Pancreas (tissue), 10 donors: ENCODE measurements around the gene HNRNPA3. TPM values are rescaled to one million over a fixed set of nuclear protein-coding genes. Genes with fewer than 3 reads are reported as not detected.

ENCODE experiments used
- ATAC-seq, 4 donors: fragments of 200-7000 bp; cut with Tn5 transposase; one replicate each; pipeline versions ENCODE4 v1.8.0 to v1.9.1; 2020; ENCODE audit warnings: mild to moderate bottlenecking in 4 of 4, moderate library complexity in 4 of 4
- DNase-seq, 6 donors: peaks; one replicate each; pipeline ENCODE4 v3.0.0-alpha.2; 2020
- FAIRE-seq: peaks from 2 replicates; lab custom pipeline; 2012; peaks lifted over from hg19 to GRCh38; lab: Jason Lieb, UNC
- H3K27ac ChIP-seq, 4 donors: fragments of 200-600 bp; sonication (generic); 1 replicate in 3 of 4; 2 replicates in 1 of 4; pipeline versions ENCODE4 v1.5.0 to v1.8.0; 2020
- H3K27me3 ChIP-seq, 4 donors: fragments of 200-600 bp; one replicate each; pipeline ENCODE4 v1.8.0; 2021
- H3K36me3 ChIP-seq, 3 donors: fragments of 200-600 bp; sonication (generic) in 1 of 3; one replicate each; pipeline versions ENCODE4 v1.5.0 to v1.8.0; 2020 to 2021
- H3K4me1 ChIP-seq, 3 donors: fragments of 200-600 bp; one replicate each; pipeline ENCODE4 v1.8.0; 2021
- H3K4me3 ChIP-seq, 4 donors: fragments of 200-600 bp; sonication (generic) in 2 of 4; one replicate each; pipeline versions ENCODE4 v1.5.0 to v1.8.0; 2020 to 2021
- H3K9me3 ChIP-seq, 4 donors: fragments of 200-600 bp; one replicate each; pipeline ENCODE4 v1.8.0; 2021
- WGBS, 2 donors: extraction: QIAGEN DNeasy Blood & Tissue Kit; methylation state at CpG; one replicate each; pipeline ENCODE4 v1.1.7; 2013; 5-methylcytosine and 5-hydroxymethylcytosine counted together
- intact Hi-C, 3 donors: fragments of 100-400 bp; cut with DNase I; formaldehyde crosslinking; loops; one replicate each; pipeline versions ENCODE4 v1.11.1 to v1.14.2; 2022
- polyA plus RNA-seq, 2 donors: library from polyadenylated mRNA; stranded (reverse); fragments of 200-250 nt; gene quantifications; one replicate each; pipeline ENCODE4 v1.2.3, GENCODE V29; 2013
- total RNA-seq, 6 donors: library from RNA; stranded (reverse); fragmentation: NEBNext Ultra II Directional in 4 of 6; extraction: Animal tissue kit (Norgen Biotek cat#: 25700) in 4 of 6; gene quantifications; one replicate each; pipeline versions ENCODE4 v1.2.1 to v1.2.4, GENCODE V29; 2021 to 2023
- TF ChIP-seq, protein P1 (sequence below), 4 donors: fragments of 200-600 bp; sonication (generic) in 3 of 4; IDR thresholded peaks; one replicate each; pipeline versions ENCODE4 v1.5.0 to v1.8.0; 2021; ENCODE audit warnings: antibody characterized with exemption in 4 of 4
- donor health status: healthy with polysubstance abuse.
- donor health status: DM: no; HTN: no; CAD: no; lungs with moderate emphysema.
- donor health status: DM: no; HTN: no; CAD: no.
- donor health status: control.
- donor health status: control.
- donor health status: Bipolar disorder and iron deficiency.
- donor health status: DM: yes; HTN: yes; CAD: no.
- donor health status: DM: no; HTN: no; CAD: no.
- donor health status: DM: no; HTN: no; CAD: no.
- donor health status: DM: yes; HTN: yes; CAD: no.

The HNRNPA3 gene
- total and polyA plus RNA-seq, 8 donors = 30.3 to 96.8 (median 70.0) TPM

GRCh38 chr2:177241711-177242120, 29.1 kb downstream of the HNRNPA3 start:
- ATAC-seq = peak in 3 of 4 donors; percentile 1 to 4 (median 2)
- FAIRE-seq = no peak
- 59 to 61% methylated on average over 1 of the region's 1 CpG for WGBS, 2 donors
- no peak for DNase-seq
- intact Hi-C loops = no loop called here
- H3K36me3 ChIP-seq = no peaks in the 10 kb centered on the region
- peaks cover 58 to 93% (median 72%) of the 10 kb centered on the region in 3 donors for H3K4me1 ChIP-seq
- no peaks in the 10 kb centered on the region for H3K27me3 ChIP-seq
- H3K4me3 ChIP-seq = peak overlapping the region in 2 of 4 donors; percentile 5 to 27
- TF ChIP-seq, protein P1, sequence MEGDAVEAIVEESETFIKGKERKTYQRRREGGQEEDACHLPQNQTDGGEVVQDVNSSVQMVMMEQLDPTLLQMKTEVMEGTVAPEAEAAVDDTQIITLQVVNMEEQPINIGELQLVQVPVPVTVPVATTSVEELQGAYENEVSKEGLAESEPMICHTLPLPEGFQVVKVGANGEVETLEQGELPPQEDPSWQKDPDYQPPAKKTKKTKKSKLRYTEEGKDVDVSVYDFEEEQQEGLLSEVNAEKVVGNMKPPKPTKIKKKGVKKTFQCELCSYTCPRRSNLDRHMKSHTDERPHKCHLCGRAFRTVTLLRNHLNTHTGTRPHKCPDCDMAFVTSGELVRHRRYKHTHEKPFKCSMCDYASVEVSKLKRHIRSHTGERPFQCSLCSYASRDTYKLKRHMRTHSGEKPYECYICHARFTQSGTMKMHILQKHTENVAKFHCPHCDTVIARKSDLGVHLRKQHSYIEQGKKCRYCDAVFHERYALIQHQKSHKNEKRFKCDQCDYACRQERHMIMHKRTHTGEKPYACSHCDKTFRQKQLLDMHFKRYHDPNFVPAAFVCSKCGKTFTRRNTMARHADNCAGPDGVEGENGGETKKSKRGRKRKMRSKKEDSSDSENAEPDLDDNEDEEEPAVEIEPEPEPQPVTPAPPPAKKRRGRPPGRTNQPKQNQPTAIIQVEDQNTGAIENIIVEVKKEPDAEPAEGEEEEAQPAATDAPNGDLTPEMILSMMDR (IDR thresholded peaks at IDR 0.05) = no peak
- no peaks in the 10 kb centered on the region for H3K9me3 ChIP-seq
- peak overlapping the region; percentile 56 to 93 (median 76) for H3K27ac ChIP-seq

DNA sequence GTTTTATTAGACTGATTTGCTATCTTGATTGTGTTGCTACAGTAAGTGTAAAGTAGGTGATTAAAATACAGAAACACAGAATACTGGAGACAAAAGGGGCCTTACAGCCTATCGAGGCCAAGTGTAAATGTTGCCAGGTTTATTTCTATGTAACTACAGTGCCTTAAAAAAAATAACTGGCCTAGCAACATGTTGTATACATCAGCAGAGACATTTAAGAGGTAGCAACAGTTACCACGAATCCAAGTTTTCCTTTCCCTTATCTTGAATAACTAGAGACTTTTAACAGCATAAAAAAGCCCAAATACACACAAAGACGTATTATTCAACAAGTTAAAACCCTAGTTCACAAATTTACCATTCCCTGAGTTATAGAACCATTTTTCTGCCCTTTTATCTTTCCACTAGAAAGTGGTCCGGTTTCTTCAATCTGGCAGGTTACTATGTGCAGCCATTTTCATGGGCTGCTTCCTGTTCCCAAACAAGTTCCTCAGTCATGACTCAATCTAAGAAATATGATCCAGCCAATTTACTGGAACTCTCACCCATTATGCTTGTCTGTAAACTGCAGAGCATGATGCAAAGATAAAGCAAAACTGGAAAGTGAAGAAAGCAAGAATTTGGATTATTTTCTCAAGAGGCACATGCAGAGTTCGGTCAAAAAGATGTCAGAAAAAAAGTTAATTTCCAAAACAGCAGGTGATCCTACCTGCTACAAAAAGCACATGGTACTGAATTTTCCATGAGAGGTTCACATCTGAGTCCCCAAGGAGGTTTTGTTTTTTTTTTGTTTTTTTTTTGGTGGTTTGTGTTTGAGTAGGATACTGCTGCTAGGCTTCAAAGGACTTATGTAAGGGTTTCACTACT, 29.8 kb downstream of the HNRNPA3 start:
- DNase-seq = peak in 1 of 6 donors; percentile 36
- Histone ChIP-seq H3K27ac (peak overlapping the region; percentile 56 to 93 (median 76)), H3K4me1 (peaks cover 62 to 95% (median 72%) of the 10 kb centered on the region in 3 donors)

GRCh38 chr2:177243073-177243472, 30.5 kb downstream of the HNRNPA3 start:
- peak overlapping the region; percentile 56 to 93 (median 76) for H3K27ac ChIP-seq
- no peak for FAIRE-seq
- DNase-seq = no peak
- WGBS, 2 donors = 95 to 100% methylated on average over 3 of the region's 3 CpGs
- H3K4me3 ChIP-seq = peak overlapping the region in 1 of 4 donors; percentile 11
- no peaks in the 10 kb centered on the region for H3K36me3 ChIP-seq
- no peak for ATAC-seq
- no peaks in the 10 kb centered on the region for H3K9me3 ChIP-seq
- peaks cover 61 to 98% (median 72%) of the 10 kb centered on the region in 3 donors for H3K4me1 ChIP-seq
- TF ChIP-seq, protein P1 (IDR thresholded peaks at IDR 0.05) = no peak
- intact Hi-C loops = no loop called here
- H3K27me3 ChIP-seq = no peaks in the 10 kb centered on the region

More for the DNA sequence above, 29.8 kb downstream of the HNRNPA3 start:
- ATAC-seq = peak; percentile 78 to 88 (median 84)
- Histone ChIP-seq H3K36me3 (no peaks in the 10 kb centered on the region), H3K27me3 (no peaks in the 10 kb centered on the region), H3K4me3 (peak overlapping the region in 2 of 4 donors; percentile 5 to 27), H3K9me3 (no peaks in the 10 kb centered on the region)
- TF ChIP-seq, protein P1 (IDR thresholded peaks at IDR 0.05) = no peak
- WGBS, 2 donors = 13 to 16% methylated on average over 5 of the region's 5 CpGs
- FAIRE-seq = peak; percentile 84
- intact Hi-C loops = no loop called here

DNA sequence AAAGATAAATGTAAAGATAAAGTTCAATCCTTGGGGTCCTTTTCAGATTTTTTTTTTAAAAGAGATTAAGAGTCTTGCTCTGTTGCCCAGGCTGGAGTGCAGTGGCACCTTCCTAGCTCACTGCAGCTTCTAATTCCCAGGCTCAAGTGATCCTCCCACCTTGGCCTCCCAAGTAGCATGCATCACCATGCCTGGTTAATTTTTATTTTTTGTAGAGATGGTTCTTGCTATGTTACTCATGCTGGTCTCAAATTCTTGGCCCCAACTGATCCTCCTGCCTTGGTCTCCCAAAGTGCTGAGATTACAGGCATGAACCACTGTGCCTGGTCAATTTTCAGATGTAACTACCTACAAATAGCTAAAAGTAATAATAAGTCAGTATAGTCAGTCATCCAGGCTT, 30.9 kb downstream of the HNRNPA3 start:
- Histone ChIP-seq H3K4me3 (no peak overlapping the region), H3K36me3 (no peaks in the 10 kb centered on the region), H3K27me3 (no peaks in the 10 kb centered on the region), H3K9me3 (no peaks in the 10 kb centered on the region), H3K4me1 (peaks cover 61 to 94% (median 69%) of the 10 kb centered on the region in 3 donors), H3K27ac (peak overlapping the region; percentile 56 to 93 (median 76))
- no peak for ATAC-seq
- TF ChIP-seq, protein P1 (IDR thresholded peaks at IDR 0.05) = no peak
- DNase-seq = no peak
- intact Hi-C loops = no loop called here
- FAIRE-seq = no peak
